Breast epithelium (tissue), 4 donors: ENCODE data around the gene PSME1. TPM values are rescaled to one million over a fixed set of nuclear protein-coding genes. Genes with fewer than 3 reads are reported as not detected.
A peak's percentile ranks its signal among the peaks of the same experiment; 100 is the strongest.

ENCODE experiments used
- DNase-seq, 2 donors: peaks; one replicate each; pipeline ENCODE4 v3.0.0-alpha.2; 2019; ENCODE audit warnings: low spot score in 2 of 2
- H3K27ac ChIP-seq, 2 donors: fragments of 200-600 bp; sonication (generic) in 1 of 2; one replicate each; pipeline ENCODE4 v1.5.1; 2016 to 2019; ENCODE audit warnings: mild to moderate bottlenecking in 1 of 2
- H3K27me3 ChIP-seq, 2 donors: fragments of 200-600 bp; sonication (generic) in 1 of 2; one replicate each; pipeline versions ENCODE4 v1.5.1 to v1.6.0; 2017 to 2019; ENCODE audit warnings: control low read depth in 1 of 2, mild to moderate bottlenecking in 1 of 2
- H3K36me3 ChIP-seq: fragments of 200-600 bp; one replicate; pipeline ENCODE4 v1.5.1; 2019
- H3K4me1 ChIP-seq, 2 donors: fragments of 200-600 bp; sonication (generic); one replicate each; pipeline ENCODE4 v1.5.1; 2016 to 2019; ENCODE audit warnings: control low read depth in 1 of 2
- H3K4me3 ChIP-seq, 3 donors: fragments of 200-600 bp; sonication (generic); 1 replicate in 2 of 3; 2 replicates in 1 of 3; pipeline ENCODE4 v1.5.1; 2016 to 2019; ENCODE audit warnings: mild to moderate bottlenecking in 3 of 3, moderate library complexity in 2 of 3
- H3K9me3 ChIP-seq, 2 donors: fragments of 200-600 bp; sonication (generic) in 1 of 2; one replicate each; pipeline ENCODE4 v1.5.1; 2016 to 2019; ENCODE audit warnings: control low read depth in 1 of 2
- POLR2A ChIP-seq: fragments of 450-650 bp; IDR thresholded peaks from one replicate; pipeline ENCODE4 v1.6.1; 2016; ENCODE audit warnings: antibody characterized with exemption, mild to moderate bottlenecking, moderate library complexity
- POLR2AphosphoS5 ChIP-seq, 3 donors: sonication (generic); formaldehyde crosslinking; IDR thresholded peaks; one replicate each; pipeline ENCODE4 v1.6.1; 2017; ENCODE audit warnings: antibody characterized with exemption in 3 of 3
- intact Hi-C: fragments of 100-400 bp; cut with DNase I; formaldehyde crosslinking; loops from one replicate; pipeline ENCODE4 v1.15.1; 2023; ENCODE audit warnings: low total_unique reads
- total RNA-seq, 3 donors: library from RNA; depleted of rRNA; stranded (reverse); fragments of >200 nt; gene quantifications; one replicate each; pipeline ENCODE4 v1.1.0, GENCODE V29; 2016
- TF ChIP-seq, protein P1 (sequence below), 3 donors: fragments of 450-650 bp; IDR thresholded peaks; one replicate each; pipeline ENCODE4 v1.5.1; 2016 to 2017; ENCODE audit warnings: antibody characterized with exemption in 3 of 3, mild to moderate bottlenecking in 3 of 3, moderate library complexity in 3 of 3

Gene PSME1
- total RNA-seq, 3 donors from 2014 or later = 91.1 to 151 (median 135) TPM

DNA sequence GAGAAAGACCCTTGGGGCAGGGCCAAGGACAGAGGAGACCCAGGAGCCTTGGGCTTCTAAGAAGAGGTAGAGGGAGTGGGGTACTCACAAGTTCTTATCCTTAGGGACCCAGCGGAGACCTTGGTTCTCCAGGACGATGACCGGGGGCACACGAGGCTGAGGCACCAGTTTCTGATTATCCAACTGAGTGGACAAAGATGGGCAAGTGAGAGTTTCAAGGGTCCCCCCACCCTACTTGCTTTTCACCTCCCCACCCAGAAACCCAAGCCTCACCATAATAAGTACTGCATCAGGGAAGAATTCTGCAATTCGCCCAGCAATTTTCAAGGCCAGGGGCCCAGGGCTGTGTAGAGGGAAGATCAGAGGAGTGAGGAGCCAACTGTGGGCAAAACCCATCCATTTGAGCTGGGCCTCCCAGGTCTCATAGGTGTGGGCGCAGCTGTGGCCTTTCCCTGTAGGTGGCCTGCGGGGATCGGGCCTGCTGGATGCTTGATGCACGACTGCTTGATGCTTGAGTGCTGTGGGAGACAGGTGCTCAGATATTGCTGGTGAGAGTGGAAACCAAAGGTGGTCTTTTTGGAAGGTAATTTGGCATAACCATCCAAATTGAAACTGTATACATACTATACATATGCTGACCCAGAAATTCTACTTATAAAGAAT is 3.4 kb downstream of the PSME1 start:
- Histone ChIP-seq H3K4me3 (no peak overlapping the region), H3K27ac (peak overlapping the region in 1 of 2 donors; percentile 86), H3K27me3 (no peaks in the 10 kb centered on the region), H3K36me3 (no peaks in the 10 kb centered on the region), H3K9me3 (no peaks in the 10 kb centered on the region), H3K4me1 (peaks cover 5 to 16% of the 10 kb centered on the region in 2 donors)
- intact Hi-C loops = no loop called here
- no peak for DNase-seq
- TF ChIP-seq POLR2AphosphoS5 (IDR thresholded peaks at IDR 0.05) (no peak), POLR2A (no peak)
- TF ChIP-seq, protein P1, sequence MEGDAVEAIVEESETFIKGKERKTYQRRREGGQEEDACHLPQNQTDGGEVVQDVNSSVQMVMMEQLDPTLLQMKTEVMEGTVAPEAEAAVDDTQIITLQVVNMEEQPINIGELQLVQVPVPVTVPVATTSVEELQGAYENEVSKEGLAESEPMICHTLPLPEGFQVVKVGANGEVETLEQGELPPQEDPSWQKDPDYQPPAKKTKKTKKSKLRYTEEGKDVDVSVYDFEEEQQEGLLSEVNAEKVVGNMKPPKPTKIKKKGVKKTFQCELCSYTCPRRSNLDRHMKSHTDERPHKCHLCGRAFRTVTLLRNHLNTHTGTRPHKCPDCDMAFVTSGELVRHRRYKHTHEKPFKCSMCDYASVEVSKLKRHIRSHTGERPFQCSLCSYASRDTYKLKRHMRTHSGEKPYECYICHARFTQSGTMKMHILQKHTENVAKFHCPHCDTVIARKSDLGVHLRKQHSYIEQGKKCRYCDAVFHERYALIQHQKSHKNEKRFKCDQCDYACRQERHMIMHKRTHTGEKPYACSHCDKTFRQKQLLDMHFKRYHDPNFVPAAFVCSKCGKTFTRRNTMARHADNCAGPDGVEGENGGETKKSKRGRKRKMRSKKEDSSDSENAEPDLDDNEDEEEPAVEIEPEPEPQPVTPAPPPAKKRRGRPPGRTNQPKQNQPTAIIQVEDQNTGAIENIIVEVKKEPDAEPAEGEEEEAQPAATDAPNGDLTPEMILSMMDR (IDR thresholded peaks at IDR 0.05) = no peak

DNA sequence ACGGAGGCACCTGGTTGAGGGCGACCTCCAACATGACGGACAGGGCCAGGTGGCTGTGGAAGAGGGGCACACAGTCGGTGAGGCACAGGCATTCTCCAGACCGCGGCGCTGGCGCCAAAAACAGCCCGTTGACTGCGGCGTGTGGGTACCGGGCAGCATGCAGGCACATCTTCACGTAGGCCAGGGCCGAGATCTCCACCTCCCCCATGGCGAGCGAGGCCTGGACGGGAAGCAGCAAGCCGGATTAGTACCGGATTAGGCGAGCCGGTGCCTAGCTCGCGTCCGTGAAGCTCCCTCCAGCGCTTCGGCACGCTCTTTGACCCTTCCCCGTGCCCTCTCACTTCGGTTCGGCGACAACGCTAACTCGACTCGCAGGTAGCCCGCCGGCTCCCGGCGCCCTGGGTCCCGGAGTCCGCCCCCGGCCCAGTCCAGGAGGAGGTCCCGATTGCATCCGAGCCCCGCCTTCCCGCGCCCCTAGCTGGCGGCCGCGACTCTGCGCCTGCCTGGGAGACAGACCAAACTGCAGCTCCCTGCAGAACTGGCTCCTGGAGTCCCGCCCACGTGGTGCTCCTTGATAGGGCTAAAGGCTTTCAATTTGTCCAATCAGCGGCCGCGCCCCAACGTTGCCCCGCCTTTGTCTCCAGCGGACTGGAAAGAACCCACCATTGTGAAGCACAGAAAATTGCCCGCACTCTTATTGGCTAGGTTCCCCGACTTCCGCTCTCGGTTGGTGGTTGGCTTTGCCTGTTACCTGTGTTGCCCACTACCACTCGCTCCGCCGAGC is 5.3 kb downstream of the PSME1 start, which contains the start of gene EMC9:
Gene EMC9 (minus strand): TSS at position 495 of the 784 bp plus-strand sequence. CDS start 287 bp downstream, at position 208.
- Histone ChIP-seq H3K27ac (peak within 1 kb of the TSS; percentile 86 to 95), H3K4me1 (peaks cover 5 to 25% of the 10 kb centered on the region in 2 donors), H3K27me3 (no peaks in the 10 kb centered on the region), H3K4me3 (peak within 1 kb of the TSS; percentile 74 to 81 (median 77)), H3K9me3 (no peaks in the 10 kb centered on the region), H3K36me3 (no peaks in the 10 kb centered on the region)
- TF ChIP-seq POLR2A (peak; percentile 64), POLR2AphosphoS5 (IDR thresholded peaks at IDR 0.05) (peak in 2 of 3 donors; percentile 58 to 71)
- TF ChIP-seq, protein P1 (IDR thresholded peaks at IDR 0.05) = peak; percentile 62 to 75 (median 75)
- intact Hi-C loops = no loop called here
- peak; percentile 100 for DNase-seq

GRCh38 chr14:24143511-24143910 is 7.5 kb downstream of the PSME1 start:
- DNase-seq = no peak
- no peak for TF ChIP-seq POLR2A
- TF ChIP-seq, protein P1 (IDR thresholded peaks at IDR 0.05) = no peak
- no peak for TF ChIP-seq POLR2AphosphoS5 (IDR thresholded peaks at IDR 0.05)
- no peaks in the 10 kb centered on the region for H3K36me3 ChIP-seq
- peaks cover 4 to 14% of the 10 kb centered on the region in 2 donors for H3K4me1 ChIP-seq
- no peaks in the 10 kb centered on the region for H3K27me3 ChIP-seq
- no peaks in the 10 kb centered on the region for H3K9me3 ChIP-seq
- H3K27ac ChIP-seq = no peak overlapping the region
- H3K4me3 ChIP-seq = no peak overlapping the region
- intact Hi-C loops = no loop called here

DNA sequence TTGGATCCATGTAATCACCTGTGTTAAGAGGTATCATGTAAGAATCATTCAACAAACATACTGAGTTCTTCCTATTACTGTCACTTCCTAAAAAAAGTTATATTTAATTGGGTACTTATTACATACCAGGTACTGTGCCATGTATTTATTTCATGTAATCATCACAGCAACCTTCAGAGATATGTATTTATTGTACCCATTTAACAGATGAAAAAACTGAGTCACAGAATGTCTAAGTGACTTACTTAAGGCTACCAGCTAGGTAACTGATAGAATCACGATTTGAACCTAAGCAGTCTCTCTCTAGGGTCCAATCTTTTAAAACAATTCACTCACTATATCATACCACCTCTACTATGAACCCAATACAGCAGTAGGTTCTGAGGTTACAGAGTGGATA is 8.5 kb downstream of the PSME1 start:
- Histone ChIP-seq H3K4me1 (peaks cover 4 to 14% of the 10 kb centered on the region in 2 donors), H3K36me3 (no peaks in the 10 kb centered on the region), H3K27me3 (no peaks in the 10 kb centered on the region), H3K27ac (no peak overlapping the region), H3K9me3 (no peaks in the 10 kb centered on the region), H3K4me3 (no peak overlapping the region)
- intact Hi-C loops = no loop called here
- TF ChIP-seq POLR2AphosphoS5 (IDR thresholded peaks at IDR 0.05) (no peak), POLR2A (no peak)
- TF ChIP-seq, protein P1 (IDR thresholded peaks at IDR 0.05) = no peak
- no peak for DNase-seq

- DNase-seq = no peak
- Histone ChIP-seq H3K4me1 (peaks cover 4 to 9% of the 10 kb centered on the region in 2 donors), H3K9me3 (no peaks in the 10 kb centered on the region), H3K4me3 (peak overlapping the region in 1 of 3 donors; percentile 87), H3K27ac (peak overlapping the region; percentile 86 to 94), H3K36me3 (no peaks in the 10 kb centered on the region), H3K27me3 (no peaks in the 10 kb centered on the region)
- TF ChIP-seq POLR2AphosphoS5 (IDR thresholded peaks at IDR 0.05) (no peak), POLR2A (no peak)
- TF ChIP-seq, protein P1 (IDR thresholded peaks at IDR 0.05) = no peak
- intact Hi-C loops = no loop called here
These were observed 9.2 kb downstream of the PSME1 start for GRCh38 chr14:24145219-24145618.
